DND-41 (cell line): Measurements from ENCODE around the gene ST8SIA6.

ENCODE experiments used
- ATAC-seq: fragments of 200-7000 bp; cut with Tn5 transposase; 3 replicates; pipeline ENCODE4 v1.9.1; 2021; ENCODE audit warnings: low read depth; ENCODE audit not compliant: insufficient read depth
- DNase-seq: peaks from one replicate; pipeline ENCODE4 v3.0.0-alpha.2; 2020
- H2AFZ ChIP-seq: 2 replicates; pipeline ENCODE4 v1.6.0; 2012; ENCODE audit warnings: low read depth, low read length
- H3K27ac ChIP-seq: 2 replicates; pipeline ENCODE4 v1.5.1; 2012; ENCODE audit warnings: low read length, inconsistent platforms
- H3K27me3 ChIP-seq: fragments of 200-600 bp; sonication (generic); 2 replicates; pipeline ENCODE4 v1.6.0; 2012; ENCODE audit warnings: low read length, mild to moderate bottlenecking, inconsistent platforms; ENCODE audit not compliant: insufficient read depth, poor library complexity
- H3K36me3 ChIP-seq: 2 replicates; pipeline ENCODE4 v1.5.1; 2012; ENCODE audit warnings: low read length, inconsistent platforms; ENCODE audit not compliant: insufficient read depth
- H3K4me1 ChIP-seq: 2 replicates; pipeline ENCODE4 v1.5.1; 2012; ENCODE audit warnings: mild to moderate bottlenecking, low read length; ENCODE audit not compliant: insufficient read depth
- H3K4me2 ChIP-seq: 2 replicates; pipeline ENCODE4 v1.6.0; 2012; ENCODE audit warnings: mild to moderate bottlenecking, moderate library complexity, low read length, inconsistent platforms; ENCODE audit not compliant: insufficient read depth
- H3K4me3 ChIP-seq, 2 experiments: fragments of 200-600 bp in 1 of 2; shearing (Covaris generic) in 1 of 2; 2 replicates each; pipeline ENCODE4 v1.5.1; 2012 to 2016; ENCODE audit warnings: inconsistent platforms in 2 of 2, low read length in 2 of 2, mild to moderate bottlenecking in 2 of 2, low read depth in 1 of 2, moderate library complexity in 1 of 2
- H3K79me2 ChIP-seq: 2 replicates; pipeline ENCODE4 v1.6.0; 2012; ENCODE audit warnings: low read length, inconsistent platforms; ENCODE audit not compliant: insufficient read depth
- H3K9ac ChIP-seq: 2 replicates; pipeline ENCODE4 v1.6.0; 2012; ENCODE audit warnings: low read depth, mild to moderate bottlenecking, inconsistent platforms, low read length, moderate library complexity
- H3K9me3 ChIP-seq: 2 replicates; pipeline ENCODE4 v1.5.1; 2012; ENCODE audit warnings: low read length, moderate library complexity, mild to moderate bottlenecking, inconsistent platforms; ENCODE audit not compliant: insufficient read depth, severe bottlenecking
- H4K20me1 ChIP-seq: 2 replicates; pipeline ENCODE4 v1.6.0; 2012; ENCODE audit warnings: low read length; ENCODE audit not compliant: insufficient read depth
- EZH2 ChIP-seq: IDR thresholded peaks from 3 replicates; pipeline ENCODE4 v1.6.1; 2012; ENCODE audit warnings: borderline replicate concordance, low read depth, mild to moderate bottlenecking, moderate library complexity, low read length, inconsistent platforms; ENCODE audit not compliant: severe bottlenecking
- TF ChIP-seq, protein P1 (sequence below): IDR thresholded peaks from 2 replicates; pipeline ENCODE4 v1.5.1; 2012; ENCODE audit warnings: borderline replicate concordance, low read length, moderate library complexity, mild to moderate bottlenecking; ENCODE audit not compliant: poor library complexity, severe bottlenecking; ENCODE audit errors: extremely low read depth

The ST8SIA6 gene

DNA sequence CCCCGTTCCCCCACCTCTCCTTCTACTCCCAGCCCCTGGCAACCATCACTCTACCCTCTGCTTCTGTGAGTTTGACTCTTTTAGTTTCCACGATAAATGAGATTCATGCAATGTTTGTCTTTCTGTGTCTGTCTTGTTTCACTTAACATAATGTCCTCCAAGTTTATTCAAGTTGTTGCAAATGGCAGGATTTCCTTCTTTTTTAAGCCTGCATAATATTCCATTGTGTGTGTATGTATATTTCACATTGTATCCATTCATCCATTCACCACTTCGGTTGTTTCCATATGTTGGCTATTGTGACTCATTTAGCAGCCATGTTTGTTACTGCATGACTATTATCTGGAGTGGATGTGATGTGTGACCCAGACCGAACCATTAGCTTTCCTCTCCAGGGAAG, 162.0 kb downstream of the ST8SIA6 start:
- H3K9ac ChIP-seq = no peak overlapping the region
- no peaks in the 10 kb centered on the region for H3K79me2 ChIP-seq
- H3K27ac ChIP-seq = no peak overlapping the region
- no peak overlapping the region for H2AFZ ChIP-seq
- ATAC-seq (no peak), DNase-seq (no peak)
- no peaks in the 10 kb centered on the region for H3K4me1 ChIP-seq
- no peaks in the 10 kb centered on the region for H3K9me3 ChIP-seq
- H3K27me3 ChIP-seq = no peaks in the 10 kb centered on the region
- H3K4me2 ChIP-seq = no peak overlapping the region
- H3K36me3 ChIP-seq = no peaks in the 10 kb centered on the region
- TF ChIP-seq, protein P1, sequence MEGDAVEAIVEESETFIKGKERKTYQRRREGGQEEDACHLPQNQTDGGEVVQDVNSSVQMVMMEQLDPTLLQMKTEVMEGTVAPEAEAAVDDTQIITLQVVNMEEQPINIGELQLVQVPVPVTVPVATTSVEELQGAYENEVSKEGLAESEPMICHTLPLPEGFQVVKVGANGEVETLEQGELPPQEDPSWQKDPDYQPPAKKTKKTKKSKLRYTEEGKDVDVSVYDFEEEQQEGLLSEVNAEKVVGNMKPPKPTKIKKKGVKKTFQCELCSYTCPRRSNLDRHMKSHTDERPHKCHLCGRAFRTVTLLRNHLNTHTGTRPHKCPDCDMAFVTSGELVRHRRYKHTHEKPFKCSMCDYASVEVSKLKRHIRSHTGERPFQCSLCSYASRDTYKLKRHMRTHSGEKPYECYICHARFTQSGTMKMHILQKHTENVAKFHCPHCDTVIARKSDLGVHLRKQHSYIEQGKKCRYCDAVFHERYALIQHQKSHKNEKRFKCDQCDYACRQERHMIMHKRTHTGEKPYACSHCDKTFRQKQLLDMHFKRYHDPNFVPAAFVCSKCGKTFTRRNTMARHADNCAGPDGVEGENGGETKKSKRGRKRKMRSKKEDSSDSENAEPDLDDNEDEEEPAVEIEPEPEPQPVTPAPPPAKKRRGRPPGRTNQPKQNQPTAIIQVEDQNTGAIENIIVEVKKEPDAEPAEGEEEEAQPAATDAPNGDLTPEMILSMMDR = no peak
- TF ChIP-seq EZH2 = no peak
- no peaks in the 10 kb centered on the region for H4K20me1 ChIP-seq
- H3K4me3 ChIP-seq = no peak overlapping the region

DNA sequence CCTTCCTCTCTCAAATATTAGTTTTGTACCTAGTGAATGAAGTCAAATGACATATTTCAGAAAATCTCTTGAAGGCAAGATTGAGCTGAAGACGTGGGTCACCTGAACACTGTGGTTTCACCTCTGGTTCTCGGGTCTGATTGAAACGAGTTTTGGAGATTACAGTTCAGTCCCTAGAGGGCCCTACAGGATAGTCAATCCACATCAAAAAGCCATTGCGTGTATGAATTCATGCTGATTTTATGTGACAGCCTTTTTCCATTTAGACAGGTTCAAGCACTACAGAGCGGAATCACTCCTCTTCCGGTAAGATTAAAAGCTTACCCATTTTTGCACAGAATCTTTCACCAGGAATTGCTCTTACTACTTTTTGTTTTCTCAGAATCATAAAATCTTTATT, 164.2 kb downstream of the ST8SIA6 start:
- Histone ChIP-seq H2AFZ (no peak overlapping the region), H3K9ac (no peak overlapping the region), H3K79me2 (no peaks in the 10 kb centered on the region), H3K4me2 (no peak overlapping the region), H4K20me1 (no peaks in the 10 kb centered on the region), H3K27ac (no peak overlapping the region), H3K27me3 (no peaks in the 10 kb centered on the region), H3K4me1 (no peaks in the 10 kb centered on the region), H3K9me3 (no peaks in the 10 kb centered on the region), H3K4me3 (no peak overlapping the region), H3K36me3 (no peaks in the 10 kb centered on the region)
- ATAC-seq = peak; percentile 24; the same call in 1 of the 3 replicates
- TF ChIP-seq, protein P1 = peak; percentile 24
- TF ChIP-seq EZH2 = no peak
- no peak for DNase-seq

DNA sequence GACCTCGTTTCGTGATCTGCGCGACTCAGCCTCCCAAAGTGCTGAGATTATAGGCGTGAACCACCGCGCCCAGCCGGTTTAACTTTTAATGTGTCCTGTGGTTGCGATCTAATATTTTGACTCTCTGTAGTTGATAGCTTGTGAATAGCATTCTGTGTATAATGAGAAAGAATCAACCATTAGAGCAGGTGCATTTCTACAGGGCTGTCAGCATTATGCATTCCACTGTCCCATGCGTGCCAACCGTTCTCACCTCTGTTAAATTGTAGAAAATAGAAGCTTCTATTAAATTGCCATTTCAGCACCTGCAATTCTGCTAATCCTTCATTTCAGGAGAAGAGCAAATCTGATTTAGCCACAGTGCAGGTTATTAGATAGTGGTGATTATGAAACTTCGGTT, 164.6 kb downstream of the ST8SIA6 start:
- Histone ChIP-seq H3K4me2 (no peak overlapping the region), H3K4me1 (no peaks in the 10 kb centered on the region), H4K20me1 (no peaks in the 10 kb centered on the region), H3K79me2 (no peaks in the 10 kb centered on the region), H3K4me3 (no peak overlapping the region), H3K27me3 (no peaks in the 10 kb centered on the region), H3K27ac (no peak overlapping the region), H3K9me3 (no peaks in the 10 kb centered on the region), H2AFZ (no peak overlapping the region), H3K36me3 (no peaks in the 10 kb centered on the region), H3K9ac (no peak overlapping the region)
- TF ChIP-seq, protein P1 = no peak
- TF ChIP-seq EZH2 = no peak
- DNase-seq (no peak), ATAC-seq (no peak)
